ENCODE data around the gene MMP21.

The MMP21 gene

GRCh38 chr10:125775491-125776106 is at the start of gene MMP21:
TSS of gene MMP21 (minus strand) at chr10:125775821. CDS start at chr10:125775821, 0 bp downstream.
- no peak for DNase-seq (ENCODE audit: low read depth in 1 of 2, low spot score in 1 of 2)

- no peak for DNase-seq (ENCODE audit: low read depth in 1 of 2, low spot score in 1 of 2)
These were observed 49.1 kb upstream of the MMP21 start for GRCh38 chr10:125824736-125825135.

GRCh38 chr10:125823663-125824251 is 48.1 kb upstream of the MMP21 start:
- no peak for DNase-seq (ENCODE audit: low read depth in 1 of 2, low spot score in 1 of 2)

- DNase-seq (ENCODE audit: low read depth in 1 of 2, low spot score in 1 of 2), result peak; percentile 83 to 86
These were observed 47.4 kb upstream of the MMP21 start, which contains the start of the genes BCCIP and UROS for GRCh38 chr10:125822878-125823662. TSS of gene BCCIP (plus strand) at chr10:125823546. CDS start at chr10:125823558, 12 bp downstream. TSS of gene UROS (minus strand) at chr10:125823258. CDS start at chr10:125816499, 6,759 bp downstream.

GRCh38 chr10:125820701-125821100 is 45.1 kb upstream of the MMP21 start:
- no peak for DNase-seq (ENCODE audit: low read depth in 1 of 2, low spot score in 1 of 2)

GRCh38 chr10:125817337-125817946 is 41.8 kb upstream of the MMP21 start:
- DNase-seq (ENCODE audit: low read depth in 1 of 2, low spot score in 1 of 2), result no peak

- DNase-seq (ENCODE audit: low read depth in 1 of 2, low spot score in 1 of 2), result no peak
These were observed 40.9 kb upstream of the MMP21 start for GRCh38 chr10:125816548-125816947.

GRCh38 chr10:125815764-125816163 is 40.1 kb upstream of the MMP21 start:
- DNase-seq (ENCODE audit: low read depth in 1 of 2, low spot score in 1 of 2), result no peak

GRCh38 chr10:125812128-125812750 is 36.6 kb upstream of the MMP21 start:
- DNase-seq (ENCODE audit: low read depth in 1 of 2, low spot score in 1 of 2), result no peak

- no peak for DNase-seq (ENCODE audit: low read depth in 1 of 2, low spot score in 1 of 2)
These were observed 35.6 kb upstream of the MMP21 start for GRCh38 chr10:125811251-125811650.

- no peak for DNase-seq (ENCODE audit: low read depth in 1 of 2, low spot score in 1 of 2)
These were observed 32.4 kb upstream of the MMP21 start for GRCh38 chr10:125808047-125808446.

- no peak for DNase-seq (ENCODE audit: low read depth in 1 of 2, low spot score in 1 of 2)
These were observed 27.1 kb upstream of the MMP21 start for GRCh38 chr10:125802739-125803138.

GRCh38 chr10:125802131-125802530 is 26.5 kb upstream of the MMP21 start:
- DNase-seq (ENCODE audit: low read depth in 1 of 2, low spot score in 1 of 2), result no peak

GRCh38 chr10:125801574-125801973 is 26.0 kb upstream of the MMP21 start:
- DNase-seq (ENCODE audit: low read depth in 1 of 2, low spot score in 1 of 2), result no peak

- no peak for DNase-seq (ENCODE audit: low read depth in 1 of 2, low spot score in 1 of 2)
These were observed 24.0 kb upstream of the MMP21 start for GRCh38 chr10:125799451-125800182.

- DNase-seq (ENCODE audit: low read depth in 1 of 2, low spot score in 1 of 2), result no peak
These were observed 22.5 kb upstream of the MMP21 start for GRCh38 chr10:125797994-125798662.

- no peak for DNase-seq (ENCODE audit: low read depth in 1 of 2, low spot score in 1 of 2)
These were observed 21.8 kb upstream of the MMP21 start for GRCh38 chr10:125797424-125797823.

GRCh38 chr10:125795637-125796190 is 20.1 kb upstream of the MMP21 start:
- DNase-seq (ENCODE audit: low read depth in 1 of 2, low spot score in 1 of 2), result no peak

GRCh38 chr10:125795128-125795527 is 19.5 kb upstream of the MMP21 start:
- no peak for DNase-seq (ENCODE audit: low read depth in 1 of 2, low spot score in 1 of 2)
